GM10266 (cell line): ENCODE data around the gene TCIRG1.

ENCODE experiments used
- DNase-seq: peaks from one replicate; pipeline ENCODE4 v3.0.0; 2012; ENCODE audit errors: extremely low spot score
- TF ChIP-seq, protein P1 (sequence below): IDR thresholded peaks from 2 replicates; pipeline ENCODE4 v1.5.1; 2012; ENCODE audit warnings: mild to moderate bottlenecking, low read depth; ENCODE audit not compliant: control insufficient read depth, insufficient read depth; ENCODE audit errors: missing control alignments

The TCIRG1 gene

DNA sequence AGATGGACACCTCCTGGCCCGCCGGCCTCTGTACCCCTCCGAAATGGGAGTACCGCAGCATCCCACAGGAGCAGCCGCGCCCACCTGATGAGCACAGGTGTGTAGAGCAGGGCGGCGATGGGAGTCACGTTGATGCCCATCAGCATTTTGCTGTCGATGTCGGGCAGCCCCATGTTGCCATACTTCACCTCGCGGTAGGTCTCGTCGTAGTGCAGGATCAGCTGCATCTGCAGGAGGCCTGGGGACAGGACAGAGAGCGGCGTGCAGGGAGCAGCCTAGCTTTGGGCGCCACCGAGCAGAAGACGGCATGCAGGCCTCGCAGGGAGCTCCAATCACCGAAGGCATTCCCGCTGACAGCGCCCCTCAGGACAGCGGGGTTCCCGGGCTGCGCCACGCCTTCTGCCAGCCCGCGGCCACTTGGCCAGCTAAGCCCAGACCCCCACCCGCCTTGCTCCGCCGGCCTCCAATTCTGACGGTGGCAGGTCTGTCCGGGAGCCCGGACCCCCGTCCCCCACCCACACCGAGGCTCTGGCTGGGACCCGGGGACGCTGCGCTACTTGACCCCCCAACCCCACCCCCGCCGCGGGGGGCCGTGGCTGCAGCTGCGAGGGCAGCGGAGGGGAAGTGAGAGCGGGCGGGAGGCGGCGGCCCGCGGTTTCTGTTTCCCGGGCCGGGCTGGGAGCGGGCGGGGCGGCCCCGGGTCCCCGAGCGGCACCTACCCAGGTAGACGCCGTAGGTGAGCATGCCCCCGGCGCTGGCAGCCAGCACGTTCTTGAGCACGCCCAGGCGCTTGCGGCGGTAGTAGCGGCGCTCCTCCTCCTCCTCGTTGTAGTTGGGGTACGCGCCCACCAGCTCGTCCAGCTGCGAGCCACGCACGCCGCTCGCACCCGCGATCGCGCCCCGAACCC is 35.6 kb upstream of the TCIRG1 start:
- TF ChIP-seq, protein P1, sequence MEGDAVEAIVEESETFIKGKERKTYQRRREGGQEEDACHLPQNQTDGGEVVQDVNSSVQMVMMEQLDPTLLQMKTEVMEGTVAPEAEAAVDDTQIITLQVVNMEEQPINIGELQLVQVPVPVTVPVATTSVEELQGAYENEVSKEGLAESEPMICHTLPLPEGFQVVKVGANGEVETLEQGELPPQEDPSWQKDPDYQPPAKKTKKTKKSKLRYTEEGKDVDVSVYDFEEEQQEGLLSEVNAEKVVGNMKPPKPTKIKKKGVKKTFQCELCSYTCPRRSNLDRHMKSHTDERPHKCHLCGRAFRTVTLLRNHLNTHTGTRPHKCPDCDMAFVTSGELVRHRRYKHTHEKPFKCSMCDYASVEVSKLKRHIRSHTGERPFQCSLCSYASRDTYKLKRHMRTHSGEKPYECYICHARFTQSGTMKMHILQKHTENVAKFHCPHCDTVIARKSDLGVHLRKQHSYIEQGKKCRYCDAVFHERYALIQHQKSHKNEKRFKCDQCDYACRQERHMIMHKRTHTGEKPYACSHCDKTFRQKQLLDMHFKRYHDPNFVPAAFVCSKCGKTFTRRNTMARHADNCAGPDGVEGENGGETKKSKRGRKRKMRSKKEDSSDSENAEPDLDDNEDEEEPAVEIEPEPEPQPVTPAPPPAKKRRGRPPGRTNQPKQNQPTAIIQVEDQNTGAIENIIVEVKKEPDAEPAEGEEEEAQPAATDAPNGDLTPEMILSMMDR = no peak
- DNase-seq = peak; percentile 70

DNA sequence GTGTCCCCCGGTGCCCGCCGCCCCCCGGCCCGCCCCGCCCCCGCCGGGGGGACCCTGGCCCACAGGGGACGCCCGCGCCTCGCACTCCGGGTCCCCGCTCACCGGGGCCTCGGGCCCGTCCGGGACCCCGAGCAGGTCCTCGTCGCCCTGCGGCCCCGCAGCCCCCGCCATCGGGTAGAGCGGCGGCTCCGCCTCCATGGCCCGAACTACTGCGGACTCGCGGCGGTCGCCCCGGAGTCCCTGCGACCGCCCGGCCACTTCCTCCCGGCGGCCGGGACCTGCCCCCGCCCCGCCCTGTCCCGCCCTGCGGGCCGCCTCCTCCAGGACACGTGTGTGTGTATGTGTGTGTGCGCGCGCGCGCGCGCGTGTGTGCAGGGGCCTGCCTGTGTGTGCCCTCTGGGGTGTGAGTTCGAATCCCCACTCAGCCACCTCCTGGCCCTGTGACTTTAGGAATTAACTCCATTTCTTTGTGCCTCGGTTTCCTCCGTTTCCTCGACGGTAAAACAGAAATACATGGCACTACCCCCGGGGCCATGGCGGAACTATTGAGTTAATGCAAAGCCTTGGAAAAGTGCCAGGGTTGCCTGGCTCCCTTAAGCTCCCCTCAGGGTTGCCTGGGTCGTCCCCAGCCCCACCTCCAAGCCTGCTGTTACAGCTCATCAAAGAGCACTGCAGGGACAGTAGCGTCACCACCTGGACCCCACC is 34.8 kb upstream of the TCIRG1 start, which contains the start of gene UNC93B1:
Gene UNC93B1 (minus strand): TSS at position 252 of the 705 bp plus-strand sequence. CDS start 54 bp downstream, at position 198.
- peak; percentile 97 for DNase-seq
- TF ChIP-seq, protein P1 = no peak

DNA sequence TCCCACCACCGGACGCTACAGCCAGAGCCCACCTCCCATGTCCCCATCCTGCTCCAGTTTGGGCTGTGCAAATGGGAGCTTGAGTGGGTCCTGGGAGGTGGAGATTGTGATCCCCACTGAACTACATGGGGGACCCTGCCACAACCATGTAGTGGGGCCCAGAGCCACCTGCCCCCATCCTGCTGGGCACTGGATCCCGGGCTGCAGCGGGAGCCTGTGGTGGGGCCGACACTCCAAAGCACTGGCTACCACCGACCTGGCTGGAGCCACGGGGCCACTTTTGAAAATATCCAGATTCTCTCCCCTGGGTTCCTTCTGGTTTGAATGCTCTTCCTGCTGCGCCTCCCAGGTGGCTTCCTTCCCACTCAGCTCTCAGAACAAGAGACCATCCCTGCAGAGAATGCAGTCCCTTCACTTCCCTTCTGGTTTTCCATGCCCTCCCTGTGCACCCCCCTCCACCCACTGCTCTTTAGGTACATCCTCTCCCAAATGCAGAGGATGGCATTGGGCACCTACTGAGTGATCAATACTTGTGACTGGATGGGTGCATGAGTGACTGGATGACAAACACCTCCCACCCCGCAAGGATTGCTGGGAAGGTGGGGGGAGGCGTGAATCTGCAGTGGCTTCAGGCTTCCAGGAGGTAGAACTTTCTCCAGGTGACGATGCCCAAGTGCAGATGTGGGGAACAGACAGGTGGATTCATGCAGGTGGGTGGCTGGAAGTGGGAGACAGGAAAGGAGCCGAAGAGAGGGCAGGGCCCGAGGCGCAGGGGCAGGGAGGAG is 34.1 kb upstream of the TCIRG1 start:
- TF ChIP-seq, protein P1 = no peak
- DNase-seq = no peak

DNA sequence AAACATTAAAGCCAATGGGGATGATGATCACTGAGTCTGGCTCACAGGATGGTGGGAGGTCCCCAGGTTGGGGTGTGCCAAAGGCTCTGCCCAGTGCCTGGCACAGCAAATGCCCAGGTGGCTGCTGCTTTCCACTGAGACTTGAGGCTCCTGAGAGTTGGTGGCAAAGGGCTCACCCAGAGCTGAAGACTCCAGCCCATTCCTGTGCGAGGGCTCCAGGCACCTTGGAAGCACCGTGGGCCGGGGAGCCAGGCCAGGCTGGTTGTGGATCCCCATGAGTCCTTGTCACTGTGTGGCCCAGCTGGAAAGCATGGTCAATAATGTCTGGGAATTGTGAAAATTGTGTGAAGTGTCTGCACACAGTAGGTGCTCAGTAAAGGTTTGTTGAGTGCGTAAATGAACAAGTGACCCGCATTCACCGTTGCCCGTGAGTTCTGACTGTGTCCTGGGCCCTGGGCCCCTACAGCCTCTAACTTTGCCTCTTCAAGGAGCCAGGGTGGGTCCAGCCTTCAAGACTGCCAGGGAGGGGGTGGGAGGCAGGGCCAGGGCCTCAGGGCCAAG is 32.1 kb upstream of the TCIRG1 start:
- TF ChIP-seq, protein P1 = no peak
- DNase-seq = no peak

DNA sequence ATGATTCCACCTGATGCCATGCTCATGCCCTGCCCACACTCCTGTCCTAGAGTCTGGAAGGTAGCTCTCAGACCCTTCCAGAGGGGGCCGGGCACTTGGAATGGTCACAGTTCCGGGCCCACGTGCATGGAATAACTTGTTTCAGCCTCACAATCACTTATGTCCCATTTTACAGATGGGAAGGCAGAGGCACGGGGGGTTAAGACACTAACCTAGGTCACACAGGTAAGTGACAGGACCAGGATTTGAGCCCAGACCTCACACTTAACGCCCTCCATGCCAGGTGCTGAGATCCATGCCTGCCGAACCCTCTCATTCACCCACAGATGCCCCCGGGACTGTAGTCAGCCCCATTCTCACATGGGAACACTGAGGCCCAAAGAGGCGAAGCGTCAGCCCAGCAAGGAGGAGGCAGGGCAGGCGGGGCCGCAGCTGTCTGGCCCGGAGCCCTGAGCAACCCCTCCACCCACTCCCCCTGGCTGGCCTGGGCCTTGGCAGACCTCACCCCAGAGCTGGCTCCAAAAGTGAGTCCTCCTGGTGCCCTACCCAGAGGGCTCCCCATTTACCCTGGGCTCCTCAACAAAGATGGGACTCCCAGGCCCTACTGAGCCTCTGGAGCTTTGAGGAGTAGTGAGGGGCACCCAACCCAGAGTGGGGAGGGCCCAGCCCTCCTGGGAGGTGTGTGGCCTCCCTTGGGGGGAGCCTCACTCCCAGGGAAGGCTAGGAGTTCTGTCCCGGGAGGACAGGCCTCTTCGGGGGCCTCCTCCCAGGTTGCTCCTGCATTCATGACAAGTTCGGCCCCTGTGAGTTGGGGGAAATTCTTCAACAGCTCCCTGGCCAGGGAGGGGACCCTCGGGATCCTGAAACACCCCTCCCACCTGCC is 31.1 kb upstream of the TCIRG1 start:
- TF ChIP-seq, protein P1 = no peak
- DNase-seq = no peak
